IPS-18c (cell line): Measurements from ENCODE around the gene FOXA3.
"Not testable (repeated sequence)": the region's sequence is repeated elsewhere in the genome, so short reads cannot be mapped to it uniquely, and the experiment has no call there.

Experiments used
- H3K4me3 ChIP-seq: 2 replicates; pipeline ENCODE4 v1.7.0; 2013; ENCODE audit warnings: low read depth, mild to moderate bottlenecking, low read length, moderate library complexity; ENCODE audit not compliant: insufficient read depth
- H3K9me3 ChIP-seq: one replicate; pipeline ENCODE4 v1.6.1; 2013; ENCODE audit warnings: mild to moderate bottlenecking, low read length, moderate library complexity; ENCODE audit not compliant: control insufficient read depth, insufficient read depth

Gene FOXA3

DNA sequence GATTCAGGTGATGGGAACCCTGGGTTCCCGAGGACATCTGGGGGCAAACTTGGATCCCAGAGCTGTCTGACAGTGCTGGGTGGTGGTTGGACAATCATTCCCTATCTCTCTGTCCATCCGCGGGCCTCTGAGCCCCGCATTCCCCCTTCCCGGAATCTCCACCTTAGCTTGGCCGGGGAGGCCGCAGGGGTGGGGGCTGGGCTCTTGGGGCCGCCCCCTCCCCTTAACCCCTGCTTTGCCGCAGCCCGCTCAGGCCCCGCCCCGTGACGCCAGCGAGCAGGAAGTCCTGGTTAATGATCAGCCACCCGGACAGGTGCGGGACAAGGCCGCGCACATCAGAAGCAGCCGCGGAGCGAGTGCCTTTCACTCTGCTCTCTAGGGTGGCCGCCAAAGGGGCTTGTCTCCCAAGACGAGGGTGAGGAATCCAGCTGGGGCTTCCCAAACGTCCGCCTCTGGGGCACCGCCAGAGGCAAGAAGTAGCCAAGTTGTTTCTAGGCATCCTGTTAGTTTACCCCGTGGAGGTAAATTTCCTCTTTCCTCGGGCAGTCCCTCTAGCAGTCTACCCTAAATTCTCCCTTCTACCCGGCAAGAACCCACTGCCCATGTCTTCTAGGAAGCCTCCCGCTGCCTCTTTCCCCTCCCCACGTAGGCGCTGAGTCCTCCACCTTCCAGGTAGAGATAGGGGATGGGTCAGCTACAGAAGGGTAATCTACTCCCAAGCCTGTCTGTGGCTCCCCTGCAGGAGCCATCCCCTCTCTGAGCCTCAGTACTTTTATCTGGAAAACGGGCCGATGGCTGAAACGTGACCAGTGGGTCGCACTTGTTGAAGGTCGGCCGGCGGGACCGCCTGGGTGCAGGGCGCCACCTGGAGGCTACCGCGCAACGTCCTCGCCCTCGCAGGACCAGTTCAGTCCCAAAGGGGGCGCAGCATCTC is 18.8 kb downstream of the FOXA3 start:
- Histone ChIP-seq H3K9me3 (no peaks in the 10 kb centered on the region), H3K4me3 (peak overlapping the region; percentile 57)

DNA sequence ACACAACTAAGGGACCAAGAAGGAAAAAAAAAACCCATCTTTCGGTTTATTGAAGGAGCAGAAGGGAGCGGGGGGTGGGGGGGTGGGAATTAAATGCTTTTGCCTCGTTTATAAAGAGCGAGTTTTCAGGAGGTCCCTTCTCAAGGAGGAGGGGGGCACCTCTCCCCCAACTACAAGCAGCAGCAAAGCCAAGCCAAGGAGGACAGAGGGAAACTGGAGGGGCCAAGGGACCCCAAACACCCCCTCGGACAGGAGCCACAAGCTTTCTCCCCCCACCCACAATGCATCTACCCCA is 19.4 kb downstream of the FOXA3 start:
- Histone ChIP-seq H3K4me3 (0 out of 2 replicates have a peak overlapping the region, but pooled peaks have one; percentile 9), H3K9me3 (no peaks in the 10 kb centered on the region)

DNA sequence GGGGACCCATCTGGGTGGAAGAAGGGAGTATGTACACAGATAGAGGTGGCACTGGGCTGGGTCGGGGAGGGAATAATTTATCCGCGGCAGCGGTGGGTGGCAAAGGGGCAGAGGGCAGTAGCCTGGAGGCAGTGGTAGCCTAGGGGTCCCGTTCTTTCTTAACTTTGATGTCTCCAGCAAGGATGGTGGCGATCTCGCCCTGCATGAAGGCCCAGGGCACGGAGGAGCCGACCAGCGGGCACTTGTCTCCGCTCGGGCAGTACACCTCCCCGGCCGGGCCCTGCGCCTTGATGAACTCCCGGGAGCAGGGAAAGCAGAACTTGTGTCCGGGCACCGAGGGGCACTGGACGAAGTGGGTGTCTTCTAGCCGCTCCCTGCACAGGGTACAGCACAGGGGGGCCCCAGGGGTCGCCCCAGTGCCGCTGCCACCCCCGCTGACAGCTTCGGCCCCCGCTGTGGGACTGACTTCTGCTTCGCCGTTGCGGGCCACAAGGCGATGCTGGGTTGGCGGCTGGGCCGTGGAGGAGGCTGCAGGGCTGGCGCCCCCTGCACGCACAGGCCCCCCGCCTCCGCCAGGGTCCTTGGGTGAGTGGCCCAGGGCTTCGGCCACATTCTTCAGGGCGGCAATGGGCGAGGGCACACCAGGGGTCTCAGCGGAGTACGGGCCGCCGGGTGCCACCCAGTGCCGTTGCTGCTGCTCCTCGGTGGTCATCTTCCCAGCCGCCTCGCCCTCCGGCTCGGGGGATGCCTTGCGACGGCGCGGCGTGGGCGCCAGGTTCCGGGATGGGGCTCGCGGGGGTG is 20.0 kb downstream of the FOXA3 start:
- 0 out of 2 replicates have a peak overlapping the region, but pooled peaks have one; percentile 9 for H3K4me3 ChIP-seq
- H3K9me3 ChIP-seq: no peaks in the 10 kb centered on the region

DNA sequence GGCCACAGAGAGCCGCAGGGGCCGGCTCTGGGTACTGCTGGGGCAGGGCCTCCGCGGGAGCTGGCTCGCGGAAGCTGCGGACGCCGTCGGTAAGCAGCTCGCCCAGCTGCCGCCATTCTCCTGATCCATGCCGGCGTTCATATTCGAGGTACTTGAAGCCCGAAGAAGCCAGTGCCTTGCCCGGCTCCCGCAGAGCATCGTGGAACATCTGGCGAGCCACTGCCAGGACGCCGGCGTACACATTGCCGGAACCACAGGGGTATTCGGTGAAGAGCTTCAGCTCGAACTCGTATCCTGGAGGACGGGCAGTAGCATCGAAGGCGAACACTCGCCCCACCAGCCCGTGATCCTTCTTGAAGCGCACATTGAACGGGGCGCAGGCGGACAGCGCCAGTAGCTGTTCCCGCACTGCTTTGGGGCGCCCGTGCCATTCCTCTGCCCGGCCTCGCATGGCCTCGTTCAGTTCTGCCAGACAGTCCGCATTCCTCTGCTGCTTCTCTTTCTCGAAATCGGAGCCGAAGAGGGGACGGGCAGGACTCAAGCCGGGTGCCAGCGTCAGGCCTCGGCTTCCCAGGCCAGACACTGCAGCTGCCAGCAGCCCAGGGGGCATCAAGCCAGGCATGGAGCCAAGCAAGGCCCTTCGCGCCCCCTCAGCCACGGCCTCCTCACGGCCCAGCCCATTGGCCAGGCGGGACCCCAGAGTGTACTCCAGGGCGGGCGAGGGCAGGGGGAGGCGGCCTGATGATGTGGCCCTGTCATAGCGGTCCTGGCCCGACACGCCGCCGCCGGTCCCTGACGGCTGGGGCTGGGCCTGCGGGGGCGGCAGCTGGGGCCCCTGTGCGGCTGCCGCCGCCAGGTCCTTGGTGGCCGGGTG is 20.8 kb downstream of the FOXA3 start:
- Histone ChIP-seq H3K4me3 (peak overlapping the region; percentile 91), H3K9me3 (no peaks in the 10 kb centered on the region)

DNA sequence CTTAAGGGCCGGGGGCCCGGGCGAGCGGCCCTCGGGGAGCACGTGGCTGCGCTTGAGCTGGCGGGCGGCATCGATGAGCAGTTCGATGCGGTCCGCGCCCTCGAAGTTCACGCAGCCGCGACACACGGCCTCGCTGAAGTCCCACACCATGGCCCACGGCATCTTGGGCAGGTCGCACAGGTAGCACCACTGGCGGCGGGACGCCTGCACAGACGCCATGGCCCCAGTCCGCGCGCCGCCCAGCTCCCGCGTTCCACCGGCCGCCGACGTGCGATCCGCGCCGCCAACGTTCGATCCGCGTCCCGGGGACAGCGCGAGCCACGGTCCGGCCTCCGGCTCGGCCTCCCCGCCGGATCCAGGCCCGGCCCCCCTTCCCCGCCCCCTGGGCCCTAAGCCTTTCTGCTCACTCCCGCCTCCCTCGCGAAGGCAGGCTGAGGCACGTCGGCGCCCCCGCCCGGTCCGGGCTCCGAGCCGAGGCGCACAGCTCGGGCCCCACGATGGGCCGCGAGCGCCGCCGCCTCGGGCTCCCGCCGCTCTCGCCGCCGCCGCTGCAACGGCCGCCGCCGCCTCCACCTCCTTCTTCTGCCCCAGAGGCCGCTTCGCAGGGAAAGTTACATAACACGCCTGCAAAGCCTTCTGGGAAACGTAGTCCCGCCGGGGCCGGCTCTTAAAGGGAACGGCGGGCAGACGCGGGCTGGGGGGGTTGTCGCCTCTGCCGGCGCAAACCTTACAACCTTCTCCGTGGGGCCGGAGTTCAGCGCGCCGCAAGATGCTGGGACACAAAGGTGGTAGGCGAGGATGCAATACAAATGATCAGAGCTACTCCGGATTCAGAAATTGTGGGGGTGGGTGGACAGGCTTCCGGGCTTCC is 21.7 kb downstream of the FOXA3 start, which contains the start of gene IRF2BP1:
Gene IRF2BP1 (minus strand): TSS at position 586 of the 871 bp plus-strand sequence. CDS start 367 bp downstream, at position 219.
- peak within 1 kb of the TSS; percentile 91 for H3K4me3 ChIP-seq

DNA sequence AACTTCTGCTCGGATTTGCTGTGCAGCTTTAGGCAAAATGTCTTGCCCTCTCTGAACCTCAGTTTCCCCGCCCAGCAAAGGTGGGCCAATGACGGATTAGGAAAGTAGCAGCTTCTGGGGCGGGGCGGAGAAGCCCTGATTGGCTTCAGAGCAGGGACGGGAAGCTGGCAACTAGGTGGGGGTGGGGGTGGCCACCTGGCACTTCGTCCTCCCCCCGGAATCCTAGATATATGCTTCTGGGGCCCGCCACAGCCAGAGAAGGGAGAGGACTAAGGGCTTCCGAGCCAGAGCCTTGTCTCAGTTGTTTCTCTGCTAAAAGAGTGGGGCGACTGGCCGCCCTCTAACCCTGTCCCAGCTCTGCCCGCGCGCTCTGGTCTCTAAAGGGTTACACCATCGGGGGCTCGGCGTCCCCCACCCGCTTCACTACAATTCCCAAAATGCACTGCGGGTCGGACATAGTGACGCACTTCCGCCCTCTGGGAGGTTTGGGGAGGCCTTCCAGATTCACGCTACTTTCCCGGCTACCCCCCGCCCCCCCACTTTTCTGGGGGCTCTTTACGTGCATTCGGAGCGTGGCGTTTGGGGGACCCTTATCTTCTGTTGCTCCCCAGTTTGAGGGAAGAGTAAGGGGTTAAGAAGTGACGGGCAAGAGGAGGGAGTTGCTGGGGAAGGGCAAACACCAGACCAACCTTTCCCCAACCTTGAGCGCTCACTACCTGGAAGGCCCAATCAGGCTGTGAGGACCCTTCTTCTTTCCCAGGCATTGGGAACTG is 22.5 kb downstream of the FOXA3 start:
- Histone ChIP-seq H3K9me3 (no peaks in the 10 kb centered on the region), H3K4me3 (peak overlapping the region; percentile 91)

More for the DNA sequence above, 21.7 kb downstream of the FOXA3 start, which contains the start of gene IRF2BP1:
- H3K9me3 ChIP-seq: no peaks in the 10 kb centered on the region

DNA sequence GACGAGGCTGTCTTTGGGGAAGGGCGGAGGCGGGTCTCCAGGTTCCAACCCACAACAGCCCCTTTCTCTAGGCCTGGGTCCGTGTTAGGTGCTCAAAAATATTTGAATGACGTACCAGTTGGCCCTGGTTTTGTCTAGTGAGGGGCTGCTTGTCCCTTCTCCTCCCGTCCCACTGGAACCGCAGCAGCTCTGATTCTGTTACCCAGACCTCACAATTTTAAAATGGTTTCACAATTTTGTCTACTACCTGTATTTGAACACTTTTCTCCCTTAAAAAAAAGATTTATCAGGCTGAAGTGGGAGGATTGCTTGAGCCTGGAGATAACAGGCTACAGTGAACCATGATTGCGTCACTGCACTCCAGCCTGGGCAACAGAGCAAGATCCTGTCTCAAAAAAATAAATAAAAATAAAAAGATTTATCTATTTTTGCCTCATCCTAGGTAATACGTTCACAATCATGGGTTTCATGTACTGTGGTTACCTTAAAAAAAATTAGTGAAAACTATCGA is 23.1 kb downstream of the FOXA3 start:
- Histone ChIP-seq H3K9me3 (peaks cover 2% of the 10 kb centered on the region), H3K4me3 (peak overlapping the region; percentile 91)

DNA sequence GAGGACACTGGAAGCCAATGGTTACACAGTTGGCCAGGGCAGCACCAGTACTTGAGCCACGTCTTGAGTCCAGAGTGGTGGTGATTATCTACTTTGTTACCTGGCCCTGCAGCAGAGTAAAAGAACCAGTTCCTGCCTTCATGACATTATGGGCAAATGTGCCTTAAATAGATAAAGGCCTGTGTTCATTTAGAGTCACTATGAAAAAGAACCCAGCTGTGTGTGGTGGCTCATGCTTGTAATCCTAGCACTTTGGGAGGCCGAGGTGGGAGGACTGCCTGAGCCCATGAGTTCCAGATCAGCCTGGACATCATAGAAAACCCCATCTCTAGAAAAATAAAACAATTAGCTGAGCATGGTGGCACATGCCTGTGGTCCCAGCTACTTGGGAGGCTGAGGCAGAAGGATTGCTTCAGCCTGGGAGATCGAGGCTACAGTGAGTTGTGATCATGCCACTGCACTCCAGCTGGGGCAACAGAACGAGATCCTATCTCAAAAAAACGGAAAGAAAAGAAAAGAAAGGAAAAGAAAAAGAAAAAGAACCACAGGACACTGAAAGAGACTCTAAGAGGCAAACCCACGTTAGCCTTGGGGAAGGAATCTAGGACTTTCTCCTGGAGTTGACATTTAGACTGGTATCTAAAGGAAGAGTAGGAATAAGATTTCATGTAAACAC is 25.2 kb downstream of the FOXA3 start:
- peaks cover 2% of the 10 kb centered on the region for H3K9me3 ChIP-seq

DNA sequence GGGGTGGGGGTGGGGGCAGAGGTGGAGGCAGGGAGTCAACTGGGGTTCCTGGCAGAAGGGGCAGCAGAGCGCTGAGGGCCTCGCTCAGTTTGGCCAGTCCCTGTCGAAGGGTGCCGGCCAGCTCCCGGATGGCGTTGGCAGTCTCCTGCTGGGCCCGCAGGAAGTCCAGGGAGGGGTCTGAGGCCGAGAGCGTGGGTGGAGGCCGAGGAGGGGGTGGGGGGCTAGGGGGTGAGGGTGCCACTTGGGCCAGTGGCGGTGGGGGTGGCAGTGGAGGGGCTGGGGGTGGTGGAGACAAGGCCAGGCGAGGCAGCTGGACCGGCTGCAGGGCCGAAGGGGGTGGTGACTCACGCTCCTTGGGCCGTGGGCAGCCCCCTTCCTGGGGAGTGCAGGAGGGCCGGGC is 26.8 kb downstream of the FOXA3 start:
- Histone ChIP-seq H3K4me3 (no peak overlapping the region), H3K9me3 (peaks cover 2% of the 10 kb centered on the region)

More for the DNA sequence above, 25.2 kb downstream of the FOXA3 start:
- no peak overlapping the region for H3K4me3 ChIP-seq

DNA sequence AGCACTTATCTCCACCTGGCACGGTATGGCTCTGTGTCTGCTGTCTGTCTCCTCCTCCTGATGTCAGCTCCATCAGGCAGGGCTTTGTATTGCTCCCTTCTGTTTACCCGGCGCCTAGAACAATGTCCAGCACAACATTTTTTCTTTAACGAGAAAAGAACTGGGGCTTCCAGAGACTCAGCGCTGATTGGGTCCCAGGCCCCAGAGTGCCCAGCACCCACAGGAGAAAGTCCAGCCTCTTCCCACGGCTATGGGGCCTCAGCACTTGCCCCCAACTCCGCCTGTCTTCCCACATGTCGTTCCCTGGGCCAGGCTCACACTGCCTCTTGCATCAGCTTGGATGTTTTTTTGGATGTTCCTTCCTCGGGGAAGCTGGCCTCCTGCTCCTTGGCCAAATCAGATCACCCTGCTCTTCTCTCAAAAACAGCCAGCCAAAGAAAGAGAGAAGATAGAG is 31.4 kb downstream of the FOXA3 start:
- H3K4me3 ChIP-seq: no peak overlapping the region
- peaks cover 4% of the 10 kb centered on the region for H3K9me3 ChIP-seq

DNA sequence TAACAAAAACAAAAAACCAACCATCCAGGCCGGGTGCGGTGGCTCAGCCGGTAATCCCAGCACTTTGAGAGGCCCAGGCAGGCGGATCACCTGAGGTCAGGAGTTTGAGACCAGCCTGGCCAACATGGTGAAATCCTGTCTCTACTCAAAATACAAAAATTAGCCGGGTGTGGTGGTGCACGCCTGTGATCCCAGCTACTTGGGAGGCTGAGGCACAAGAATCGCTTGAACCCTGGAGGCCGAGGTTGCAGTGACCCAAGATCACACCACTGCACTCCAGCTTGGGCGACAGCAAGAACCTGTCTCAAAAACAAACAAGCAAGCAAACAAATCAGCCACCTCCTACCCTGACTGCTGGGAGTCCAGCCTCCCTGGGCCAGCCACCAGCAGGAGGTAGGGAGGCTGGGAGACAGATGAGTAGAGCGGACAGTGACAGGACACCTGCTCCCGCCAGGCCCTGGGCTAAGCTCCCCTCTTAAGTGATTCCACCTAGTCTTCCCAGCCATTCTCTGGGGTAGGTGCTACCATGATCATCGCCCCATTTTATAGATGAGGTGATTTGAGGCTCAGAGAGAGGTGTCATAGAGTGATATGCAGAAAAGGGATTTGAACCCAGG is 32.0 kb downstream of the FOXA3 start:
- not testable (repeated sequence) for H3K9me3 ChIP-seq, H3K4me3 ChIP-seq

DNA sequence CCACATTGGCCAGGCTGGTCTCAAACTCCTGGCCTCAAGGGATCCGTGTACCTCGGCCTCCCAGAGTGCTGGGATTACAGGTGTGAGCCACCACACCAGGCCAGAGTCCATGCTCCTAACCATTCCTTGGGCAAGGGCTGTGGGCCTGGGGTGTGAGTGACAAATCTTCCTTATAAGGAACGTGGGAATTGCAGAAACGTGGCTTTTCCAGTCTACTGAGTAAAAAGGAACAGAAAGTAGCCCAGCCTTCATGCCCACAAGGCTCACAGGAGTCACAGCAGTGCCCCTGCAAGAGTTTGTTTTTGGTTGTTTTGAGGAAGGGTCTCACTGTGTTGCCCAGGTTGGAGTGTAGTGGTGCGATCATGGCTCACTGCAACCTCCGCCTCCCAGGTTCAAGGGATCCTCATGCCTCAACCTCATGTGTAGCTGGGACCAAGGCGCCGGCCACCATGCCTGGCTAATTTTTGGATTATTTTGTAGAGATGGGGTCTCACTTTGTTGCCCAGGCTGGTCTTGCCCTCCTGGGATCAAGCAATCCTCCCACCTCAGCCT is 33.2 kb downstream of the FOXA3 start:
- H3K4me3 ChIP-seq: no peak overlapping the region
- H3K9me3 ChIP-seq: peaks cover 2% of the 10 kb centered on the region

DNA sequence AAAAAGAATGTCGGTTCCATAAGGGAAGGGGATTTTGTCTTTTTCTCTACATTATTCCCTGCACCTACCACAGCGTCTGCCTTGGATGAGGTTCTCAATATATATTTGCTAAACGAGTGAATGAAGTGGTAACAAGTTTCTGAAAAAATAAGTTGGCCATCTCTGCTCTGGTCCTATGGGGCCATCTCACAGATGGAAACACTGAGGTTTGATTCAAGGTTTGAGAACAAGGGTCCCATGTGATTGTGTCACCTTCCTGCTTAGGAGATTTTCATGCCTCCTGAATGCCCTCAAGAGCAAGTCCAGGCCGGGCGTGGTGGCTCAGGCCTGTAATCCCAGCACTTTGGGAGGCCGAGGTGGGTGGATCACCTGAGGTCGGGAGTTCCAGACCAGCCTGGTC is 35.1 kb downstream of the FOXA3 start:
- Histone ChIP-seq H3K9me3 (peaks cover 2% of the 10 kb centered on the region), H3K4me3 (no peak overlapping the region)

DNA sequence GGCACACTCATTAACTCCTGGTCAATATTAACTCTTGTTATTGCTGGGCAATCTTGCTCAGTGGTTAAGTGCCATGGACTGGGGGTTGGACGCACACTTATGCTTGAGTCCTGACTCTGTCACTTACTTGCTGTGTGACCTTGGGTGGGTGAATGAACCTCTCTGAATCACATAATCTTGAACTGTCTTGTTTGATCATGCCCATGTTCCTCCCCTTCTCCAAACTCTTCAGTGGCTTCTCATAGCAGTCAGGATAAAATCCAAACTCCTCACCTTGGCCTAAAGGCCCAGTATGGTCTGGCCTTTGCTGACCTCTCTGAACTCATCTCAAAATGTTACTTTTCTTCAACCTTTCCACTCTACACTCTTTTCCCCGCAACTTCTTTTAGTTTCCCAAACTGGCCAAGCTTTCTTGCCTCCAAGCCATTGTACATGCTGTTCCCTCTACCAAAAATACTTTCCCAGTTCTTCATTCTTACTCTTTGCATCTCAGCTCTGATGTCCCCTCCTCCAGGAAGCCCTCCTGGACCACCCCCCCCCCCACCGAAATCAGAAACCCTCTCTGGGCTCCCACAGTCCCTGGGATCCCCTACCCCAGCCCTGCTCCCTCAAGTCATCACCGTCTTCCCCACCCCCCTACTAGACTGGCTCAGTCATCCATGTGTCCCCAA is 35.9 kb downstream of the FOXA3 start:
- H3K4me3 ChIP-seq: 0 out of 2 replicates have a peak overlapping the region, but pooled peaks have one; percentile 20
- peaks cover 2% of the 10 kb centered on the region for H3K9me3 ChIP-seq
